Measurements from ENCODE around the gene SULT1A2.
"Not testable (repeated sequence)": the region's sequence is repeated elsewhere in the genome, so short reads cannot be mapped to it uniquely, and the experiment has no call there.

Gene SULT1A2

DNA sequence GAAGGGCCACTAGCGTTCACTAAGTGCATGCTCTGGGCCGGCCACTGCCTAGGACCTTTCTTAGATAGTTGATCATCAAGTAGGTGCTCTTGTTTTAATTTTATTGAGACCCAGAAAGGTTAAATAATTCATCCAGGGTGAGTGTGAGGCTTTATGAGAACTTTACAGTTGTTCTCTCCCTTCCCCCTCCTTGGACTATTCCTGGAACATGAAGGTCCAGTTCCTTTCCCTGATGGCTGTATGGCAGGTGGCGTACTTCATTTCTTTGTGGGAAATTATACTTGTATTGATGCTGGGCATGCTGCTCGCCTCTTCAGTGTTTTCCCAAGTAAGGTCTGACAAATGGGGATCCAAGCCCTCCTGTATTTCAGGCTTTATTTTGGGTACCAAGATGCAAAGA lies 34.7 kb downstream of the SULT1A2 start:
- H3K4me3 ChIP-seq (ENCODE audit: low read depth, low read length), result no peak overlapping the region

DNA sequence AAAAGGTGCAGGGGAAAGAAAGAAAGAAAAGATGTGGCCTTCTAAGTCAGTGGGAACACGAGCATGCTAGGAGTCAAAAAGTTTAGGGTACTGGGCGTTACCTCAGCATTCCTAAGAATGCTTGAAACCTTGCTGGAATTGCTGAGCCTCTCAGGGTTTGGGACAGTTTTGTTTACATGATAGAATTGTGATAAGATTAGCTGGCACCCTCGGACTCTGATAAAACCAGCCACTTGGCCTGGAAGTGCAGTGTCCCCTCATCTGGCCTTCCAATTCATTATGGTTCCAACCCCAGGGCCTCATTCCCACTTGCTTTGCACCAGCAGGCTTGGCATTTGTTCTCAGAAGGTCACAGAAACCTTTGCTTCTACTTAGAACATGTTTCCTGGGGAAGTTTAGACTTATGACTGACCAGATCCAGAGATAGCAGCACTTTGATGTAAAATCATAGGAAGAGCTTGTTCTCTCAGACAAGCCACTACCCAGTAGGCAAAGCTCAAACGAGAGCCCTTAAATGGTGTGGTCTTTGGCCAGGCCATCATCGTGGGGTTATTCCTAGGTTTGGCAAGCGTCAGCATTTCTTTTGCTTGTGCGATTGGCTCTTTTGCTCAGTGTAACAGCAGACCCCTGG lies 35.2 kb downstream of the SULT1A2 start:
- H3K4me3 ChIP-seq (ENCODE audit: low read depth, low read length), result no peak overlapping the region

DNA sequence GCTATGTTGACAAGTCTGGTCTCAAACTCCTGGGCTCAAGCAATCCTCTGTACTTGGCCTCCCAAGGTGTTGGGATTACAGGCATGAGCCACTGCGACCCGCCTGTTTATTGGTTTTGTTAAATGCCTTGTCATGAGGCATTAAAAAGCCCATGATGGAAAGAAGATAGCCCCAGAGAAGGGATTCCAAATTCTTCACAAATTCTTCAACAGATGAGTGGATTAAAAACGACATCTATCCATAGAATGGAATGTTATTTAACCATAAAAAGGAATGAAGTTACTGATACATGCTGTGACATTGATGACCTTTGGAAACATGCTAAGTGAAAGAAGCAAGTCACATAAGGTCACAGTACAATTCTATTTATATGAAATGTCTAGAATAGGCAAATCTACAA lies 38.4 kb downstream of the SULT1A2 start:
- no peak overlapping the region for H3K4me3 ChIP-seq (ENCODE audit: low read depth, low read length)

DNA sequence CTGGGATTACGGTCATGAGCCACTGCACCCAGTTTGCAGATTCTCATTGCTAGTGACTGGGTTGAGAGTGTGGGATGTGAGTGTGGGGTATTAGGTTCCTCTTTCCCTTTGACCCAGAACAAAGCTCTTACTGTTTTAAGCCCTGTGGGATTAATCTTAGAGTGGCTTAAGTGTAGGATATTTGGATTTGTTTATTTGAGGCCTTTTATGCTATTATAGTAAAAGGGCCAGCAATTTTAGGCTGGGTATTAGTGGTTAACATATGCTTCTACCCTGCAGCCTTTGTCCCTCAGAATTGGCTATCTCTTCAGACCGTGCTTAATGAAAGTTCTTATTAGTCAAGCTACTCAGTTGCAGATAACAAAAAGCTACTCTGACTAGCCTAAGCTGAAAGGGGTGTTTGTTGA lies 39.9 kb downstream of the SULT1A2 start:
- no peak overlapping the region for H3K4me3 ChIP-seq (ENCODE audit: low read depth, low read length)

DNA sequence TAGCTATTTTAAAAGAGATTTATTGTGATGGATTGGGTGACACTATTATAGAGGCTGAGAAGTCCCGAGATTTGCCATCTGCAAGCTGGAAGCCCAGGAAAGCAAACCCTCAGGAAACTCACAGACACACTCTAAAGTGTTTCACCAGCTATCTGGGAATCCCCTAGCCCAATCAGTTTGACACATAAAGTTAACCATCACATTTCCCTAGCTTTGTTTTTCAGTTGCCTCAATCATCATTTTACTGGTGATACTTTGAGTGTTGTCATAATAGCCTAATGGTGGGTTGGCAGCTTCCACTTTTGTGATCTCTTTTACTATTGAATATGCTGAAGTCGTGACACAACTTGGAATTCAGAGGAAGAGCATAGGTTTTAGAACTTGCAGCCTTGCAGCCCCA lies 41.3 kb downstream of the SULT1A2 start:
- H3K4me3 ChIP-seq (ENCODE audit: low read depth, low read length), result no peak overlapping the region

DNA sequence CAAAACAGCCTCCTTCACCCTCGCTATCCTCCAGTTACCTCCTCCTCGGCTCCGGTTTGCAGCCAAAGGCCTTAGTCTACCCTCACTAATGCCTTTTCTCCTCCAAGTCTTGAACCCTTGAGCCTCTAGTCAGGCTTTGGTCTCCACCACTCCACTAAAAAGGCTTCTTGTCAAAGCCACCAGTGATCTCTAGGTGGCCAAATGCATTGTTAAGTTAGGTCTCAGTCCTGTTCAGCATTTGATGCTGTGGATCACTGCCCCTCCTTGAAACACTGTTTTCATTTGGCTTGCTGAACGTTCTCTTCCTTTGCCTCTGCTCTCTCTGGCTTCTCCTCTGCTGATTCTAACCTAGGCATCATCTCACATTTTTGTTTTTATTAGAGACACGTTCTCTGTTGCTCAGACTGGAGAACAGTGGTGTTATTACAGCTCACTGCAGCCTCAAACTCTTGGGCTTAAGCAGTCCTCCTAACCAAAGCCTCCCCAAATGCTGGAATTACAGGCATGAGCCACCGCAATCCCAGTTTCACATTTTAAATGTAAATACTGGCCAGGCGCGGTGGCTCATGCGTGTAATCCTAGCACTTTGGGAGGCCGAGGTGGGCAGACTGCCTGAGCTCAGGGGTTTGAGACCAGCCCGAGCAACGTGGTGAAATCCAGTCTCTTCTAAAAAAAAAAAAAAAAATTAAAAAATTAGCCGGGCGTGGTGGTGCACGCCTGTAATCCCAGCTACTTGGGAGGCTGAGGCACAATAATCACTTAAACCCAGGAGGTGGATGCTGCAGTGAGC lies 42.0 kb downstream of the SULT1A2 start:
- no peak overlapping the region for H3K4me3 ChIP-seq (ENCODE audit: low read depth, low read length)

DNA sequence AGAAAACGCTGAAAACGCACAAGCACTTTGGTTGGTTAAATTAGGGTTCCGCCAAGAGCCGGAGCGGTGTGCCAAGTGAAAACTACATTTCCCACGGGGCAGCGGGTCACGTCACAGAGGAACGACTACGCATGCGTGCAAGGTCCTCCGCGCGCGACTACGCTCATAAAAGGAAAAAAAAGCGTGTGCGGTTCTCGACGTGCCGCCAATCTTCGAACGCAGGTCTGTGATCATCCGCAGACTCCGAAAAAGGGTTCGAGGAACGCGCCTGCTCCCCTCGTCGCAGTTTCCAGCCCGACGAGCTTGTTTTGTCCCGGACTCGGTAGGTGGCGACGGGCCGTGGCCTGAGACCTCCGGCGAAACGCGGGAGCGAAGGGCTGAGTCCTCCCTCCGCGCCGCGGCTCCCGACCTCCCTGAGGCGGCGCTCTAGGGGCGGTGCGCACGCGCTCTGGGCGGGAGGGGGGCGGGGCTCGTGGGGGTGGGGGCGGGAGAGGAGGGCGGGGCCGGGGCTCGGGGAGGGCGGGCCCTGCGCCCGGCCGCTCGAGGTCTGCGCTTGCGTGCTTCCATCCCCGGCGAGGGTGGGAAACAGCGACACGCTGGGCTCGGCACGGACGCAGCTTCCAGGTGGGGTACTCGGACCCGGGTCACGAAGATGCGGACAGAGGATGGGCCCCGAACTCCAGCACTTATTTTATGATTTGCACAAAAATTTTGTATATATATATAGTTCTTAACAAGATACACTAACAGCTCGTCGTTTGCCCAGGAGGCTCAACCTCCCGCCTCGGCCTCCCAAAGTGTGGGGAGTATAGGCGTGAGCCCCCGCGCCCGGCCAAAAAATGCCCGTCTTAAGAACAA lies 42.8 kb downstream of the SULT1A2 start, which contains the start of gene SGF29:
Gene SGF29, plus strand, starts transcription at position 145 of the 858 bp plus-strand sequence. CDS start 27,150 bp downstream, outside the sequence.
- H3K4me3 ChIP-seq (ENCODE audit: low read depth, low read length), result peak within 1 kb of the TSS; percentile 84

DNA sequence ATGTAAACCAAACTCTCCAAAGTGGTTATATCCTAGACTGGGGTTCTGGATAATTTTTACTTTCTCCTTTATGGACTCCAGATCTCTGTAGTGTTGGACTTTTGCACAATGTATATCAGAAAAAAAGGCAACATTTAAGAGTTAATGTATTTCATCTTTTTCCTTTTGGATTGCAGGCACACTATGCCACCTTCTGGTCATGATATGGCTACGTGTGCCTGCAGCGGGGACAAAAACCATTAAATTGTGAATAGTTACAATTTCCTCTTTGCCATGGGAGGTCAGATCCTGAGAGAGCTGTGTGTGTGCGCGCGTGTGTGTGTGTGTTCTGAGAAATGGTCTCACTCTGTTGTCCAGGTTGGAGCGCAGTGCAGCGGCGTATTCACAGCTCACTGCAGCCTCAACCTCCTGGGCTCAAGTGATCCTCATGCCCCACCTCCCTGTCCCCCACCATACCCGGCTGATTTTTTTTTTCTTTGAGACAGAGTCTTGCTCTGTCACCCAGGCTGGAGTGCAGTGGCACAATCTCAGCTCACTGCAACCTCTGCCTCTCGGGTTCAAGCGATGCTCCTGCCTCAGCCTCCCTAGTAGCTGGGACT lies 47.5 kb downstream of the SULT1A2 start:
- no peak overlapping the region for H3K4me3 ChIP-seq (ENCODE audit: low read depth, low read length)

DNA sequence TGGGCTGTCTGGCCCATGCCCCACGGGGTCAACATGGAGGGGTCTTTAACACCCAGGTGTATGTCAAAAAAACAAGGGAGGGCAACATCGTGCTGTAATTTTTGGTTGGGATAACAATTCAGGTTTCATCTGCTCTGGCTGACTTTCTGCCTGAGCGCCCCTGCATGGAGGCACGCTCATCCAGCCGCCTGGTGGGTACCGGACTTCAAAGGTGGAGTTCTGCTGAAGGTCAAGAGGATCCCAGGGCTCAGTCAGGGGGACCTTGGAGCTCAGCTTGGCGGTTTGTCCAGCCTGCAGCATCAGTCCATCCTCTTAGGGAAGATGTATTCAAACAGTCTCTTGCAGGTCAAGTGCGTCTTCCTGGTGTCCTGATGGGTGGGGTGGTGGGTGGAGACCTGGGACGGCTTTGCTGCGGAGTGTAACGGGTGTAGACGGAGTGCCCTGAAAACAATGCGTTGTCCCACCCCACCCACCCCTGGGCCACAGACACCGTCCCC lies 48.5 kb downstream of the SULT1A2 start:
- no peak overlapping the region for H3K4me3 ChIP-seq (ENCODE audit: low read depth, low read length)

DNA sequence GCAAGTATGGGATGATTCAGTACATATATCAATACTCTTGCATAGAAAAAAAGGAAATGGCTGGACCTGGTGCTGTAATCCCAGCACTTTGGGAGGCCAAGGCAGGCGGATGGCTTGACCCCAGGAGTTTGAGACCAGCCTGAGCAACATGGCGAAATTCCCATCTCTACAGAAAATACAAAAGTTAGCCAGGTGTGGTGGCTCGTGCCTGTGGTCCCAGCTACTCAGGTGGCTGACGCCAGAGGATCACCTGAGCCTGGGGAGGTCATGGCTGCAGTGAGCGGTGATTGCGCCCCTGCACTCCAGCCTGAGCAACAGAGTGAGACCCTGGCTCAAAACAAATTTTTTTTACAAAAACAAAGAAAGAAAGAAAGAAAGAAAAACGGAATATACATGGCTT lies 50.2 kb downstream of the SULT1A2 start:
- H3K4me3 ChIP-seq (ENCODE audit: low read depth, low read length), result no peak overlapping the region

DNA sequence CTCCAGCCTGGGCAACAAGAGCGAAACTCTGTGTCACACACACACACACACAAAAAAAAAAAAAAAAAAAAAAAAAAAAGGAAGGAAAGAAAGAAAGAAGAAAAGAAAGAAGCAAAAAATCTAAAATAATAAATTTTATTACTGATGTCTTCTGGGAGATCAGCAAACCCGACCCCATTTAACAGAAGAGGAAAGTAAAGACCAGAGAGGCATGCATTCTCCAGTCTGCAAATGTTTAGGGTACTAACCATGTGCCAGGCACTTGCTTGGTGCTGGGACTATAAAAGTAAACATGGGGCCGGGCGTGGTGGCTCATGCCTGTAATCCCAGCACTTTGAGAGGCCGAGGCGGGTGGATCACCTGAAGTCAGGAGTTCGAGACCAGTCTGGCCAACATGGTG lies 50.9 kb downstream of the SULT1A2 start:
- H3K4me3 ChIP-seq (ENCODE audit: low read depth, low read length), result not testable (repeated sequence)

DNA sequence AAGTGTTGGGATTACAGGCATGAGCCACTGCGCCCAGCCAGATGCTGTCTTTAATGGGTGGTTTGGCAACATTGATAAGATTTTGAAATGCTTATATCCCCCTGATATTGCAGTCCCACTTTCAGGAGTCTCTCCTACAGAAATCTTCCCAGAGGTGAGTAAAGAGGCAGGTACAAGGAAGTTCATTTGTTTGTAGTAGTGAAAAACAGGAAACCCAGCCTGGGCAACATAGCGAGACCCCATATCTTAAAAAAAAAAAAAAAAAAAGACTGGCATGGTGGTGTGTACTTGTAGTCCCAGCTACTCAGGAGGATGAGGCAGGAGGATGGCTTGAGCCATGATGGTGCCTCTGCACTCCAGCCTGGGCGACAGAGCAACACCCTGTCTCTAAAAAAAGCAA lies 51.9 kb downstream of the SULT1A2 start:
- no peak overlapping the region for H3K4me3 ChIP-seq (ENCODE audit: low read depth, low read length)

DNA sequence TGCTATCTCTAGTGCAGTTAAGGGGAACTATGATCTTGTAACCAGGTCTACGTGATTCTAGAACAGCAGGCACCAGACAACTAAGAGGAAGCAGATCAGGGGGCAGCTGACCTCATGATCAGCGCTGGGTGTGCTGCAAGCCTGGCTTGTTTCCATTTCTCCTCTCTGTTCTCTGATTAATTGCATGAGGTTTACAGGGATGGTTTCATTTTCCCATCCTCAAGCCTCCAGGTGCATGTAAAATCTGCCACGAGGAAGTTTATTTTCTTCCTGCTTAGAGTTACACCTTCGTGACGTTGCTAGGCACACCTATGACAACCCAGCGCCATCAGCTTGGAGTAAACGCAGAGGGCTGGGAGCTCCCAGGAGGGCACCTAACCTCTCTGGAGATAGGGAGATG lies 53.8 kb downstream of the SULT1A2 start:
- no peak overlapping the region for H3K4me3 ChIP-seq (ENCODE audit: low read depth, low read length)

DNA sequence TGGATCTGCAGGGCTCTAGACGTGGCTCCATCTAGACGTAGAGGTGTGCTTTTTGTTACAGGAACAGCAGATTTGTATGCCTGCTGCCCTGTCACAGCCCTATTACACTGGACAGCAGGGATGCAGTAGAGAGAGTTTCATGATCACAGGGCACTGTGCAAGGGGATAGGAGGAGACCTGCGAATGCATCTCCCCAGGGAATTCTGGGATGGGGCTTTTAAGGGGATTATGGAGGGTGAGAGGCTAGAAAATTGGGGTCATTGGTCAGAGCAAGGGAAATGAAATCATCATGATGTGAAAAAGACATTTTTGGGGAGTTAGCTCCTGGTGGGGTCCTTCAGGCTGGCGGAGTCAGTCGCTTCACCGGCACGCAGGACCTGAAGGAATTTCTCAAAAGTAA lies 54.2 kb downstream of the SULT1A2 start:
- H3K4me3 ChIP-seq (ENCODE audit: low read depth, low read length), result no peak overlapping the region
